PC-9 (cell line): Measurements from ENCODE around the gene DYRK4. TPM values are rescaled to one million over a fixed set of nuclear protein-coding genes. Genes with fewer than 3 reads are reported as not detected.
A peak's percentile ranks its signal among the peaks of the same experiment; 100 is the strongest.

Source experiments
- BruUV-seq: library from RNA; stranded (reverse); fragments of 400-500 nt; replicated peaks from 2 replicates; lab custom pipeline; 2021; lab: Mats Ljungman, UMichigan
- CTCF ChIA-PET: fragments of 300-600 bp; sonication (Branson Sonifier 250); formaldehyde crosslinking; loops from one replicate; lab custom pipeline; 2022; ENCODE audit warnings: antibody characterized with exemption; lab: Charles Lee
- POLR2A ChIA-PET: fragments of 300-600 bp; sonication (Branson Sonifier 250); formaldehyde crosslinking; loops from one replicate; lab custom pipeline; 2022; ENCODE audit warnings: antibody characterized with exemption; ENCODE audit not compliant: unreplicated experiment; lab: Charles Lee
- DNase-seq, 2 experiments: peaks; one replicate each; pipeline versions ENCODE4 v3.0.0 to v3.0.0-alpha.2; 2015 to 2022; ENCODE audit warnings: mixed read lengths in 1 of 2
- H2AFZ ChIP-seq: fragments of 200-600 bp; sonication (generic); 2 replicates; pipeline ENCODE4 v1.8.1; 2017; ENCODE audit warnings: antibody characterized with exemption
- H3F3A ChIP-seq: fragments of 200-600 bp; sonication (generic); 2 replicates; pipeline ENCODE4 v1.8.1; 2017; ENCODE audit warnings: antibody characterized with exemption, mild to moderate bottlenecking, low read depth; ENCODE audit not compliant: insufficient read depth
- H3K27ac ChIP-seq: fragments of 200-600 bp; sonication (generic); 2 replicates; pipeline ENCODE4 v1.6.1; 2016; ENCODE audit warnings: mixed run types
- H3K27me3 ChIP-seq: fragments of 200-600 bp; sonication (generic); 2 replicates; pipeline ENCODE4 v1.6.1; 2016; ENCODE audit warnings: low read depth, mixed run types; ENCODE audit not compliant: insufficient read depth
- H3K36me3 ChIP-seq: fragments of 200-600 bp; sonication (generic); 2 replicates; pipeline ENCODE4 v1.6.1; 2016; ENCODE audit warnings: low read depth, mixed run types
- H3K4me1 ChIP-seq: fragments of 200-600 bp; sonication (generic); replicated peaks from 2 replicates; pipeline ENCODE4 v1.6.1; 2016; ENCODE audit warnings: mixed run types; ENCODE audit not compliant: insufficient read depth
- H3K4me2 ChIP-seq: fragments of 200-600 bp; sonication (generic); 2 replicates; pipeline ENCODE4 v1.6.1; 2017; ENCODE audit warnings: mixed run types
- H3K4me3 ChIP-seq: fragments of 200-600 bp; sonication (generic); 2 replicates; pipeline ENCODE4 v1.6.1; 2016; ENCODE audit warnings: mixed run types
- H3K79me2 ChIP-seq: fragments of 200-600 bp; sonication (generic); 2 replicates; pipeline ENCODE4 v1.6.1; 2017; ENCODE audit warnings: low read depth, mixed run types
- H3K9me2 ChIP-seq: fragments of 200-600 bp; sonication (generic); 2 replicates; pipeline ENCODE4 v1.8.1; 2017; ENCODE audit warnings: mild to moderate bottlenecking; ENCODE audit not compliant: insufficient read depth
- H3K9me3 ChIP-seq: fragments of 200-600 bp; sonication (generic); 2 replicates; pipeline ENCODE4 v1.8.1; 2016; ENCODE audit warnings: low read depth; ENCODE audit not compliant: insufficient read depth
- H4K20me1 ChIP-seq: fragments of 200-600 bp; sonication (generic); 2 replicates; pipeline ENCODE4 v1.8.1; 2017; ENCODE audit not compliant: insufficient read depth
- EZH2 ChIP-seq: fragments of 200-600 bp; sonication (generic); IDR thresholded peaks from 2 replicates; pipeline ENCODE4 v1.8.0; 2017; ENCODE audit warnings: antibody characterized with exemption, low read depth
- intact Hi-C: fragments of 100-400 bp; cut with micrococcal nuclease; formaldehyde crosslinking; loops from one replicate; pipeline ENCODE4 v1.10.0; 2022; ENCODE audit not compliant: unreplicated experiment
- total RNA-seq: library from RNA; stranded (reverse); gene quantifications from 2 replicates; pipeline ENCODE4 v1.2.3, GENCODE V29; 2021
- TF ChIP-seq, protein P1 (sequence below): fragments of 200-600 bp; sonication (generic); conservative IDR thresholded peaks from 2 replicates; pipeline ENCODE4 v1.6.1; 2017; ENCODE audit warnings: mixed run types, antibody characterized with exemption, mild to moderate bottlenecking, moderate library complexity

Gene DYRK4
- total RNA-seq, 1 experiment from 2014 or later = 41.8 TPM

DNA sequence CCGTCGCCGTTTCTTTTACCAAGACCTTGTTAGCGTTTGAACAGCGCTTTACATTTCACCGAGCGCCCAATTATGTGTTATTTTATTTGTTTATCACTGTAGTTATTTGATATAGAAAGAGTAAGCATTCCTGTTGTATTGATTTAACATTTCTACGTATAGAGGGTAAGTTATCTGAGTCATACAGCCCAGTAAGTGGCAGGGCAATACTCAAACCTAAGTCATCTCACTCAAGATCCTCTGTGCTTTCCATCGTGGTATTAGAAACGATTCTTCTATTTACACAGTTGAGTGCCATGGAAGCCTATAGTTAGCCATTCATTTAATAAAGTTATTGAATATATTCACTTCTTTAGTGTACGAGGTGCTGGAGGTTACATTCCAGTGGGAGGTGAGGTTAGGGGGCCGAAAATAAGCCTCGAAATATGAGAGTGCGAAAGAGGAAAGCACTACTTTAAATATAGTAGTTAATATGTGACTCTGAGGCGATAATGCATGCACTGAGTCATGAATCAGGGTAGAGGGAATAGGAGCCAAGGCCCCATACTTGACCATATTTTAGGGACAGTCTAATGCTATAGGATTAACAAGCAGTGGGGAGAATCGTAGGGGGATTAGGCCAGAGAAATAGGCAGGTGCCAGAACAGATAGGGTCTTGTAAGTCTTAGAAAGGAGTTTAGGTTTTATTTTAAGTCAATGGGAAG, 22.7 kb upstream of the DYRK4 start:
- Histone ChIP-seq H3K27me3 (no peaks in the 10 kb centered on the region), H3K4me2 (peak overlapping the region; percentile 93), H3K27ac (no peak overlapping the region), H3K4me3 (peak overlapping the region; percentile 77), H3K79me2 (peaks cover 44% of the 10 kb centered on the region), H4K20me1 (peaks cover 3% of the 10 kb centered on the region; the same call in 1 of the 2 replicates), H3K4me1 (peaks cover 20% of the 10 kb centered on the region), H2AFZ (peak overlapping the region; percentile 92), H3K9me3 (no peaks in the 10 kb centered on the region), H3K36me3 (peaks cover 4% of the 10 kb centered on the region; the same call in 1 of the 2 replicates), H3K9me2 (no peaks in the 10 kb centered on the region), H3F3A (0 out of 2 replicates have a peak, but pooled peaks cover 3% of the 10 kb centered on the region)
- no peak for DNase-seq
- BruUV-seq = no TSS peak
- TF ChIP-seq, protein P1, sequence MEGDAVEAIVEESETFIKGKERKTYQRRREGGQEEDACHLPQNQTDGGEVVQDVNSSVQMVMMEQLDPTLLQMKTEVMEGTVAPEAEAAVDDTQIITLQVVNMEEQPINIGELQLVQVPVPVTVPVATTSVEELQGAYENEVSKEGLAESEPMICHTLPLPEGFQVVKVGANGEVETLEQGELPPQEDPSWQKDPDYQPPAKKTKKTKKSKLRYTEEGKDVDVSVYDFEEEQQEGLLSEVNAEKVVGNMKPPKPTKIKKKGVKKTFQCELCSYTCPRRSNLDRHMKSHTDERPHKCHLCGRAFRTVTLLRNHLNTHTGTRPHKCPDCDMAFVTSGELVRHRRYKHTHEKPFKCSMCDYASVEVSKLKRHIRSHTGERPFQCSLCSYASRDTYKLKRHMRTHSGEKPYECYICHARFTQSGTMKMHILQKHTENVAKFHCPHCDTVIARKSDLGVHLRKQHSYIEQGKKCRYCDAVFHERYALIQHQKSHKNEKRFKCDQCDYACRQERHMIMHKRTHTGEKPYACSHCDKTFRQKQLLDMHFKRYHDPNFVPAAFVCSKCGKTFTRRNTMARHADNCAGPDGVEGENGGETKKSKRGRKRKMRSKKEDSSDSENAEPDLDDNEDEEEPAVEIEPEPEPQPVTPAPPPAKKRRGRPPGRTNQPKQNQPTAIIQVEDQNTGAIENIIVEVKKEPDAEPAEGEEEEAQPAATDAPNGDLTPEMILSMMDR = no peak
- TF ChIP-seq EZH2 = no peak
- ChIA-PET CTCF (no interaction called here), POLR2A (no interaction called here)
- intact Hi-C loops = loop anchor here (5.0 kb wide), 2 partner anchors 108 to 218 kb away; partner anchors contain the start of genes AKAP3 and NDUFA9

DNA sequence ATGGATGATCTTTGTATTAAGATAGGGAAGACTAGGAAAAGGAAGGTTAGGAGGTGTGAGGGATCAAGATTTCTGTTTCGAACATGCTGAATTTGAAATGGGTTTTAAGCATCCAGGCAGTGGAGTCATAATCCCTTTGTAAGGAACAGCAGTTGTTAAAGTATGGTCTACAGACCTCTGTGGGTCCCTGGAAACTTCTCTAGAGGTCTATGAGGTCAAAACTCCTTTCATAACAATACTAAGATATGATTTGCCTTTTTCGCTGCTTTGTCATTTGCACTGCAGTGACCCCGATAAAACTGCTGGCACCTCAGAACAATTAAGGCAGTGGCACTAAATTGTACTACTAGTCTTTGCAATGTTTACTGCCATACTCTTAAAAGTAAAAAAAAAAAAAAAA, 21.8 kb upstream of the DYRK4 start:
- CTCF ChIA-PET = no interaction called here
- intact Hi-C loops = no loop called here
- H3K36me3 ChIP-seq = peaks cover 10% of the 10 kb centered on the region

DNA sequence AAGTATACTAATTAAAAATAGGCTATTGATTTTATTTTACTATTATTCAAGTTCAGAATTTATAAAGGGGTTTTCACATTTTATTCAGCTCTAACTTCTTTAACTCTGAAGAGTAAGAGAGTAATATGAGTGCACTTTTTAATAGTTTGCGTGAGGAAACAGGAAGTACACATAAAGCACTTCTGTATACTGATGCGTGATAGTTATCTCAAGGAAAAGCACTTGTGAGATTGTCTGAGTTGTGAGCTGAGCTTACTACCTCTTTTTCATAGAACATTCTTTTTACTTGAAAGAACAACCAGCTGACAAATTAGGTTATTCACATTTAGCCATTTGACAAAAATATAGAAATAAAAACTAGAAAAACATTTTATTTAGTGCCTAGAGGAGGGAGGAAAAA, 21.4 kb upstream of the DYRK4 start:
- no peak overlapping the region for H3K4me3 ChIP-seq
- H3K27me3 ChIP-seq = no peaks in the 10 kb centered on the region
- H3K4me2 ChIP-seq = peak overlapping the region; percentile 93
- peaks cover 44% of the 10 kb centered on the region for H3K79me2 ChIP-seq
- no TSS peak for BruUV-seq
- H2AFZ ChIP-seq = no peak overlapping the region
- peaks cover 20% of the 10 kb centered on the region for H3K4me1 ChIP-seq
- no peak for DNase-seq
- H4K20me1 ChIP-seq = no peaks in the 10 kb centered on the region; the same call in 1 of the 2 replicates
- no peaks in the 10 kb centered on the region for H3K9me2 ChIP-seq
- H3K27ac ChIP-seq = no peak overlapping the region
- intact Hi-C loops = no loop called here
- no peaks in the 10 kb centered on the region for H3K9me3 ChIP-seq
- POLR2A ChIA-PET = no interaction called here
- CTCF ChIA-PET = no interaction called here
- TF ChIP-seq, protein P1 = no peak
- TF ChIP-seq EZH2 = no peak
- 0 out of 2 replicates have a peak, but pooled peaks cover 3% of the 10 kb centered on the region for H3F3A ChIP-seq
- peaks cover 10% of the 10 kb centered on the region for H3K36me3 ChIP-seq

More for the DNA sequence above, 21.8 kb upstream of the DYRK4 start:
- no peak overlapping the region for H3K27ac ChIP-seq
- H3F3A ChIP-seq = 0 out of 2 replicates have a peak, but pooled peaks cover 3% of the 10 kb centered on the region
- peak overlapping the region; percentile 77 for H3K4me3 ChIP-seq
- BruUV-seq = no TSS peak
- H2AFZ ChIP-seq = no peak overlapping the region
- POLR2A ChIA-PET = no interaction called here
- no peaks in the 10 kb centered on the region for H3K27me3 ChIP-seq
- no peak for DNase-seq
- H3K9me3 ChIP-seq = no peaks in the 10 kb centered on the region
- H3K4me2 ChIP-seq = peak overlapping the region; percentile 93
- H3K79me2 ChIP-seq = peaks cover 44% of the 10 kb centered on the region
- H4K20me1 ChIP-seq = peaks cover under 1% of the 10 kb centered on the region; the same call in 1 of the 2 replicates
- no peaks in the 10 kb centered on the region for H3K9me2 ChIP-seq
- H3K4me1 ChIP-seq = peaks cover 20% of the 10 kb centered on the region
- TF ChIP-seq EZH2 = no peak
- TF ChIP-seq, protein P1 = no peak
